Activated CD4-positive, alpha-beta T cell treated with anti-CD3 and anti-CD28 coated beads, Interleukin-2, amount 50 U/mL, for 16 hours (primary cell): ENCODE data around the gene ETV7.
"Not testable (repeated sequence)": the region's sequence is repeated elsewhere in the genome, so short reads cannot be mapped to it uniquely, and the experiment has no call there.

ENCODE experiments used
- DNase-seq: peaks from one replicate; pipeline ENCODE4 v3.0.0-alpha.2; 2020

The ETV7 gene

GRCh38 chr6:36382976-36383375, 4.5 kb downstream of the ETV7 start:
- no peak for DNase-seq

DNA sequence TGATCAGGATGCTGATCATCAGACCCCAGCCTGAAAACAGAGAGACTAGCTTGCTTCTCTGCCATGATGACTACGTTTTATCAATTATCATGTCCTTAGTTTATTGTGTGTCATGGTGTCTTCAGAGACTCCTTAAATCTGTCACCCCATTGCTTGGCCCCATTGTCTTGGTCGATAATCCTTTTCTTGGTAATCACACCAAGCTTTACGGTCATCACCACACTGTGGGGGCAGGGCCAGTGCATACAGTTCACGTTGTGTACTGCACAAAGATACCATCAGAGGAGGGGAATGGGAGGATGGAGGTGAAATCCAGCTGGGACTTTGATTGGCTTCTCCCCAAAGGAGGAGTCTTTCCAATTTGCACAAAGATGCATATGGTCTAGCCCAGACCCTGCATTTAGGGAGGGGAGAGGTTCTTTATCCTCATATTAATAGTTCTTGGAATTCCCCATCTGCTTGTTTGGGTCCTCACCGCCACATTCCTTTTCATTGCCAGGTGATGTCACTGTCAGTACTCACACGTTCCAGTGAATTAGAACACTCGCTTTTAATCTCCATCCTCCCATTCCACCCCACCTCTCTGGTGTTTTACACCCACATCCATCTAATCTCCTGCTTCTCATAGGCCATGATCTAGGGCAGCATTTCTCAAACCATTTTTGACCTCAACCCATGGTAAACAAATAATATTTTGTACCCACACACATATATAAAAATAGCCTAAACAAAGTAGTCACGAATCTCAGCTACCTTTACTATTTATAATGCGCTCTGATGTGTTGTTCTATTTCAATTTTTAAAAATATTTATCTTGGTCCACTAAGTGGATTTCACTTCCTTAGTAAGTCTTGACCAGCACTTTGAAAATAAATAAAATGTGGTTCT, 5.7 kb downstream of the ETV7 start:
- DNase-seq = no peak

- DNase-seq = no peak
Measured at GRCh38 chr6:36380166-36380565, 7.3 kb downstream of the ETV7 start.

DNA sequence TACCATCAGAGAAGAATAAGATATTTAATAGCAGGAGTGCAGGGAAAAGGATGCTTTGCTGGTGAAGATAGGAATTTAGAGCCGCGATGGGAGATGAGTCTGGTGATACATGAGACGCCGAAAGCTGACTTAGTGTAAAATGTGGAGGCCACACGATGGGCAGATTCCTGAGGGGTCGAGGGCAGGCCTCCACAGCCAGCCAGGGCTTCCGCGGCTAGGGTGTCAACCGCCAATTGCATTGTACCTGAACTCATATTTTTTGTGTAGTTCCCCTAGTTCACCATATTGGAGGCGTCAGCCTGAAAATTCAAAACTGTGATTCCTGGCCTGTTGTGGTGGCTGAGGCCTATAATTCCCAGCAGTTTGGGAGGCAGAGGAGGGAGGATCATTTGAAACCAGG, 8.5 kb downstream of the ETV7 start:
- DNase-seq = no peak

DNA sequence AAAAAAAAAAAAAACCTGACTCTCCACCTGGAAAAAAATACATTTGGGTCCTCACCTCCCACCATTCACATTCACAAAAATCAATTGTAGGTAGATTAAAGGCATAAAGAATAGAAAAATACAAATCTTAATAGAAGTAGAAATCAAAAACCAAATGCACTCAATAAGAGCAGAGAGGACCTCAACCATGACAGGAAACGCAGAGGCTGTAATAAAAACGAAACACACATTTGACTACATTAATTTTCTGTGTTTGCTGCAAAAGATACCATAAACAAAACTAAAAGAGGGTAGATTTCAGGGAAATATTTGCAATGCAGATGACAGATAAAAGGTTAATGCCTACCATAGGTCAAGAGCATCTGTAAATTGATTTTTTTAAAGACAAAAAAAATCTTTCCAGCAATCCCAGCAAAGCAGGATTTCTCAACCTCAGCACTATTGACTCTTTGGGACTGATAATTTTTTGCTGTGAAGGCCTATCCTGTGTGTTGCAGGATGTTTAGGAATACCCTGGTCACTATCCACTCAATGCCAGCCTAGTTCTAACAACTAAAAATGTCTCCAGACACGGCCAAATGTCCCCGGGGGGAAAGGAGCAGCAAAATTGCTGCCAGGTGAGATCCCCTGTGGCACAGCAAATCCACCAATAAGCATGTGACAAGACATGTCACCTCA, 9.1 kb downstream of the ETV7 start:
- DNase-seq = peak; percentile 37

- DNase-seq = no peak
Measured at GRCh38 chr6:36377594-36377993, 9.9 kb downstream of the ETV7 start.

DNA sequence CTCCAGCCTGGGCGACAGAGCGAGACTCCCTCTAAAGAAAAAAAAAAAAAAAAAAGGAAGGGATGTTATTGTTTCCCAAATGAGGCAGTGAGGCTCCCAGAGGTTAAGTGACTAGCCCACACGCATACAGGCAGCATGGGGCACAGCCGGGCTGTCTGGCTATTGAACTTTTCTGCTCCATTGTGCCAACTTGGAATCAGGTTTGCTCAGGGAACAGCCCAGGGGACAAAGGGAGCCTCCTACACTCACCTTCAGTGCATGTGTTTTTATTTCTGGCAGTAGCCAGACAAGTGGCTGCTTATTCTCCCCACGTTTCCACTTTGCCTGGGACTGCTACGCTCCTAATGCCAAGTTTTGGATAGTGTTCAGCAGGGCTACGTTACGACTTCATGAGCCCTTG, 10.7 kb downstream of the ETV7 start:
- DNase-seq = no peak

GRCh38 chr6:36376183-36376582, 11.3 kb downstream of the ETV7 start:
- no peak for DNase-seq

DNA sequence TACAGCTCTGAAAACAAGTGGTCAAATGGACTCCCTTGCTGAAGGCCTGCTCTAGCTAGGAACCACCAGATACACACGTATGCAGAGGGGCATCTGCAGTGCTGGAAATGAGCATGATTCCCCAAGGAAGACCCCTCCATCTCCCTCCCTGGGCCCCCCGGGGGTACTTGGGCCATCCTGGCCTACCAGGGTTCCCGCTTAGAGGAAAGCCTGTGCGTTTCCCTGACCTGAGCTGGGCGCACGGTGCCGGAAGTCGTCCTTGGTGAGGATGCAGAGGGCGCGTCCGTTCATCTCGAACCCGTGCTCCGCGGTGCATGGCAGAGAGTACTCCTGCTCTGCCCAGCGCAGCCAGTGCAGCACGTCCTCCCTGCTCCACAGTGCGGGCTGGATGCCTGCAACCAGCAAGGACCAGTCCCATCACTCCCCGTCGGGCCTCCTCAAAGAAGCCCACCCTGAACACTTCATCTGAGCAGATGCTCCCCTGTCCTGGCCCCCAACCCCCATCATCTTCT, 11.8 kb downstream of the ETV7 start:
- DNase-seq = no peak

GRCh38 chr6:36374972-36375371, 12.5 kb downstream of the ETV7 start:
- DNase-seq = no peak

DNA sequence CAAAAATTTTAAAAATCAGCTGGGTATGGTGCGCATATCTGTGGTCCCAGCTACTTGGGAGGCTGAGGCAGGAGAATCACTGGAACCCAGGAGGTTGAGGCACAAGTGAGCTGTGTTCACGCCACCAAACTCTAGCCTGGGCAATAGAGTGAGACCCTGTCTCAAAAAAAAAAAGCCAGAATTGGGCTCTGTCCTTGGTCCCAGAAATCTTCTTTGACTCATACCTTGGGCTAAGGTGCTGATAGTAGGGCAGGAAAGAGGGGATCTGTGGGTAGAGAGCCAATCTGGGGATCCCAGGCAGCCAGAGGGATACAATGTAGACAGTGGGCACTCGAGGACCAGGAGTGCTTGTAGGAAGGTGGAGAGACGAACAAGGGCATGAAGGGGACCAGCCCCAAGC, 13.3 kb downstream of the ETV7 start:
- DNase-seq = no peak

GRCh38 chr6:36373368-36374019, 14.0 kb downstream of the ETV7 start:
- no peak for DNase-seq

GRCh38 chr6:36372088-36372487, 15.4 kb downstream of the ETV7 start:
- no peak for DNase-seq

DNA sequence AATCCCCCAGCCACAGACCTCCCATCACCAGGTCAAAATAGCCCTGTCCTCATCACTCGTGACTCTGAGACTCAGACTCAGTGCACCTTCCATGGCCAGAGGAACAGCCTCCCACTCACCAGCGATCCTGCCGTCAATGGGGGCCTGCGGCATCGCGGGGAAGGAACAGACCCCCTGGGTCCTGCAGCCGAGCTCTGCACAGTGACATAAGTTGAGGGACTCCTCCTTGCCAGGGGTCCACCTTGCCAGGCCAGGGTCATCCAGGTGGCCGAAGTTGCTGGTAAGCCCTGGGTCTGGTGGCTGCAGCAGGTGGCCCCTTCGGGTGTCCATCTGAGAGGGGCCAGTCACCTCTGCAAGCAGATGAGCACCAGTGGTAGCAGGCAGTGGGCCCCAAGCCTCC, 16.3 kb downstream of the ETV7 start:
- DNase-seq = no peak

GRCh38 chr6:36370638-36371037, 16.8 kb downstream of the ETV7 start:
- no peak for DNase-seq

GRCh38 chr6:36368921-36369865, 18.3 kb downstream of the ETV7 start:
- DNase-seq = no peak

DNA sequence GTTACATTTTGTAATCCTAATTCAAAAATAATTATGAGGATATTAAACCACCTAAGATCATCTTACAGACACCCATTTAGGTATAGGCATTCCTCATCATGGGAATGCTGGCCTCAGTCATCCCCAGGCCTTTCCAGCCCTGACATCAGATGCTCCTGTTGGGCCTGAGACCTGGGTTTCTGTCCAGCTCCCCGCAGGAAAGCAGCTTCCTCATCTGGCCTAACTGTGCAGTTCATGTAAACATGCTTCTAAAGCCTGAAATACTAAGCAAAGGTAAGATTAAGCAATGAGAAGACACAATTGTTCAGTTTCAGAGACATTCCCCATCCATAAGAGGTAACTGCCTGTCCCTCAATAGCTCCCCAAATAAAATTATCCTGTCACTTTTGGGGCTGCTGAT, 19.0 kb downstream of the ETV7 start:
- no peak for DNase-seq

DNA sequence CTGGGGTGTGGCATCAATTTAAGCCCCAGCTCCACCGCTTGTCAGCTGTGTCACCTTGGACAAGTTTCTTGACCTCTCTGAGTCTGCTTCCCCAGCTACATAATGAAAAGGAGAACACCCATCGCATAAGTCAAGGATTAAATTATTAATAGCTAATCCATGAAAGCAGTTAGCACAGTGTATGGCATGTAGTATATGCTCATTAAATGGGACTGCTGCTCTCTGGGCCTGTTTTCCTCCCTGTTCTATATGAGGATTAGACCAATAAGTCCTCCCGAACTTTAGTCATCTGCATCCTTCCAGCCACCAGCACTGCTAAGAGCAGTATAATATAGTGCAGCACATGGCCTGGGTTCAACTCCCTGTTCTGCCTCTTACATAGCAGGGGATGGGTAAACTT, 19.7 kb downstream of the ETV7 start:
- no peak for DNase-seq

- DNase-seq = no peak
Measured at GRCh38 chr6:36364669-36365479, 22.6 kb downstream of the ETV7 start.

DNA sequence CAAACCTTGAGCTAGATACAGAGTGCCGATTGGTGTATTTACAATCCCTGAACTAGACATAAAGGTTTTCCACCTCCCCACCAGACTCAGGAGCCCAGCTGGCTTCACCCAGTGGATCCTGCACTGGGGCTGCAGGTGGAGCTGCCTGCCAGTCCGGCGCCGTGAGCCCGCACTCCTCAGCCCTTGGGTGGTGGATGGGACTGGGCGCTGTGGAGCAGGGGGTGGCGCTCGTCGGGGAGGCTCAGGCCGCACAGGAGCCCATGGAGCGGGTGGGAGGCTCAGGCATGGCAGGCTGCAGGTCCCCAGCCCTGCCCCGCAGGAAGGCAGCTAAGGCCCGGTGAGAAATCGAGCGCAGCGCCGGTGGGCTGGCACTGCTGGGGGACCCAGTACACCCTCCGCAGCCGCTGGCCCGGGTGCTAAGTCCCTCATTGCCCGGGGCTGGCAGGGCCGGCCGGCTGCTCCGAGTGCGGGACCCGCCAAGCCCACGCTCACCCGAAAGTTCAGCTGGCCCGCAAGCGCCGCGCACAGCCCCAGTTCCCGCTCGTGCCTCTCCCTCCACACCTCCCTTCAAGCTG, 23.3 kb downstream of the ETV7 start:
- DNase-seq = not testable (repeated sequence)

GRCh38 chr6:36363371-36363752, 24.1 kb downstream of the ETV7 start:
- DNase-seq = not testable (repeated sequence)
